Heart right ventricle (tissue), 16 donors: Measurements from ENCODE around the gene SLC2A9. TPM values are rescaled to one million over a fixed set of nuclear protein-coding genes. Genes with fewer than 3 reads are reported as not detected.

ENCODE experiments used
- ATAC-seq, 8 donors: fragments of 200-7000 bp; cut with Tn5 transposase; one replicate each; pipeline ENCODE4 v1.9.1; 2020; ENCODE audit warnings: mild to moderate bottlenecking in 8 of 8, moderate library complexity in 8 of 8, moderate number of reproducible peaks in 1 of 8
- DNase-seq, 2 donors: peaks; one replicate each; pipeline ENCODE4 v3.0.0-alpha.2; 2020
- H3K27ac ChIP-seq, 10 donors: fragments of 200-600 bp; sonication (generic) in 2 of 10; one replicate each; pipeline versions ENCODE4 v1.5.0 to v1.8.0; 2020 to 2022; ENCODE audit warnings: mild to moderate bottlenecking in 3 of 10
- H3K27me3 ChIP-seq, 7 donors: fragments of 200-600 bp; one replicate each; pipeline ENCODE4 v1.8.0; 2021 to 2022; ENCODE audit warnings: mild to moderate bottlenecking in 2 of 7
- H3K36me3 ChIP-seq, 9 donors: fragments of 200-600 bp; sonication (generic) in 1 of 9; one replicate each; pipeline versions ENCODE4 v1.5.0 to v1.8.0; 2020 to 2022; ENCODE audit warnings: mild to moderate bottlenecking in 2 of 9
- H3K4me1 ChIP-seq, 9 donors: fragments of 200-600 bp; sonication (generic) in 1 of 9; one replicate each; pipeline versions ENCODE4 v1.5.0 to v1.8.0; 2020 to 2022; ENCODE audit warnings: mild to moderate bottlenecking in 4 of 9
- H3K4me3 ChIP-seq, 10 donors: fragments of 200-600 bp; sonication (generic) in 2 of 10; one replicate each; pipeline versions ENCODE4 v1.5.0 to v1.8.0; 2020 to 2022; ENCODE audit warnings: mild to moderate bottlenecking in 7 of 10, moderate library complexity in 2 of 10
- H3K9me3 ChIP-seq, 11 donors: fragments of 200-600 bp in 10 of 11; sonication (generic) in 2 of 11; one replicate each; pipeline versions ENCODE4 v1.5.0 to v1.8.0; 2013 to 2022; ENCODE audit warnings: mild to moderate bottlenecking in 2 of 11, control low read depth in 1 of 11, moderate library complexity in 1 of 11
- WGBS, 2 donors: extraction: QIAGEN DNeasy Blood & Tissue Kit; methylation state at CpG; one replicate each; pipeline ENCODE4 v1.1.7; 2013; ENCODE audit warnings: inconsistent platforms in 1 of 2; 5-methylcytosine and 5-hydroxymethylcytosine counted together
- intact Hi-C, 10 donors: fragments of 100-400 bp; cut with DNase I; formaldehyde crosslinking; loops; one replicate each; pipeline versions ENCODE4 v1.11.1 to v1.14.2; 2022
- polyA plus RNA-seq, 2 donors: library from polyadenylated mRNA; stranded (reverse); fragments of 200-250 nt; gene quantifications; one replicate each; pipeline ENCODE4 v1.2.3, GENCODE V29; 2013
- total RNA-seq, 10 donors: library from RNA; stranded (reverse); fragmentation: NEBNext Ultra II Directional in 3 of 10; extraction: Animal tissue kit (Norgen Biotek cat#: 25700) in 3 of 10; gene quantifications; one replicate each; pipeline versions ENCODE4 v1.2.1 to v1.2.4, GENCODE V29; 2021 to 2023
- TF ChIP-seq, protein P1 (sequence below), 9 donors: fragments of 200-600 bp; sonication (generic) in 2 of 9; IDR thresholded peaks; one replicate each; pipeline versions ENCODE4 v1.5.0 to v1.8.0; 2021 to 2022; ENCODE audit warnings: antibody characterized with exemption in 9 of 9, mild to moderate bottlenecking in 5 of 9, moderate library complexity in 1 of 9
- donor health status: Arrhythmogenic right ventricular cardiomyopathy.
- donor health status: ischemic (EF 13 %, LVEDD 7.1; RV severe dilation, severe dysfunction).
- donor health status: healthy with polysubstance abuse.
- donor health status: DM: no; HTN: yes; CAD: no.
- donor health status: DM: no; HTN: no; CAD: no.
- donor health status: ischemic (EF 25% LVEDD 6.9; RV normal size, moderate dysfunction).
- donor health status: ischemic (EF 25% LVEDD 5.7; RV mildly dilated, moderate dysfunction).
- donor health status: healthy.
- donor health status: DM: yes; HTN: yes; CAD: no.
- donor health status: Ischemic cardiomyopathy.
- donor health status: ischemic (EF 35%, LVEDD 5.7; RV mildly dilated, moderate dysfunction).
- donor health status: nonischemic (EF 11% LVEDD 7.7; RV severe dilation, severe dysfunction).
- donor health status: DM: yes; HTN: yes; CAD: no.
- donor health status: PGD.
- donor health status: ischemic (EF 29% LVEDD 5.4; RV normal size, mild dysfunction).
- donor health status: nonischemic (EF 23%, LVEDD 6.1; RV moderate dilation, normal function).

The SLC2A9 gene
- total and polyA plus RNA-seq, 12 donors, result 3.1 to 10.9 (median 5.5) TPM

DNA sequence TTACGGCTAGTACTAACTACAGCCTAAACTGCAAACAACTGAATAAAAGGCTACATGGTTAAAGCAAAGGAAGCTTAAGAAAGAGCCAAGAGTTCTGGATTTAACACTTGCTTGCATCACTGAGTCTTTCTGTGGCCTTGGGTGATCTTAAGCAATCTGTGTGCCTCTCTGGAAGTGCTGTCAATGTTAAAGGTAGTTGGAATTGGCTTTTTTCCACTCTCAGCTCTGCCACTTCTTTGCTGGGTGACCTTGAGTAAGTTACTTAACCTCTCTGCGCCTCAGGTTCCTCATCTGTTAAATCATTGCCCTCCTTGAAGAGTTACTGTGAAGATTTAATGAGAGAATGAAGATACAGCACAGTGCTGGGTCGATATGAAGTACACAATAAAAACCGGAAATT, 15.7 kb downstream of the SLC2A9 start:
- intact Hi-C loops, result loop anchor here in 2 of 10 donors (5.0 to 10.0 kb wide), 2 partner anchors 91 to 108 kb away; no protein-coding TSS in a partner anchor
- 73 to 78% methylated on average over 4 of the region's 4 CpGs for WGBS, 2 donors
- H3K36me3 ChIP-seq, result no peaks in the 10 kb centered on the region

GRCh38 chr4:10003666-10004065, 17.6 kb downstream of the SLC2A9 start:
- Histone ChIP-seq H3K36me3 (no peaks in the 10 kb centered on the region), H3K4me3 (no peak overlapping the region), H3K9me3 (no peaks in the 10 kb centered on the region), H3K4me1 (peaks cover 4 to 44% (median 36%) of the 10 kb centered on the region in 9 donors), H3K27ac (no peak overlapping the region), H3K27me3 (no peaks in the 10 kb centered on the region)
- ATAC-seq (no peak), DNase-seq (no peak)
- 92 to 93% methylated on average over 2 of the region's 2 CpGs for WGBS, 2 donors
- TF ChIP-seq, protein P1, sequence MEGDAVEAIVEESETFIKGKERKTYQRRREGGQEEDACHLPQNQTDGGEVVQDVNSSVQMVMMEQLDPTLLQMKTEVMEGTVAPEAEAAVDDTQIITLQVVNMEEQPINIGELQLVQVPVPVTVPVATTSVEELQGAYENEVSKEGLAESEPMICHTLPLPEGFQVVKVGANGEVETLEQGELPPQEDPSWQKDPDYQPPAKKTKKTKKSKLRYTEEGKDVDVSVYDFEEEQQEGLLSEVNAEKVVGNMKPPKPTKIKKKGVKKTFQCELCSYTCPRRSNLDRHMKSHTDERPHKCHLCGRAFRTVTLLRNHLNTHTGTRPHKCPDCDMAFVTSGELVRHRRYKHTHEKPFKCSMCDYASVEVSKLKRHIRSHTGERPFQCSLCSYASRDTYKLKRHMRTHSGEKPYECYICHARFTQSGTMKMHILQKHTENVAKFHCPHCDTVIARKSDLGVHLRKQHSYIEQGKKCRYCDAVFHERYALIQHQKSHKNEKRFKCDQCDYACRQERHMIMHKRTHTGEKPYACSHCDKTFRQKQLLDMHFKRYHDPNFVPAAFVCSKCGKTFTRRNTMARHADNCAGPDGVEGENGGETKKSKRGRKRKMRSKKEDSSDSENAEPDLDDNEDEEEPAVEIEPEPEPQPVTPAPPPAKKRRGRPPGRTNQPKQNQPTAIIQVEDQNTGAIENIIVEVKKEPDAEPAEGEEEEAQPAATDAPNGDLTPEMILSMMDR (IDR thresholded peaks at IDR 0.05), result no peak
- intact Hi-C loops, result loop anchor here in 2 of 10 donors (5.0 to 10.0 kb wide), 2 partner anchors 89 to 236 kb away; no protein-coding TSS in a partner anchor

More for the DNA sequence above, 15.7 kb downstream of the SLC2A9 start:
- Histone ChIP-seq H3K4me1 (peaks cover 4 to 57% (median 40%) of the 10 kb centered on the region in 9 donors), H3K27me3 (no peaks in the 10 kb centered on the region), H3K27ac (peak overlapping the region in 8 of 10 donors; percentile 1 to 76 (median 38)), H3K4me3 (no peak overlapping the region), H3K9me3 (no peaks in the 10 kb centered on the region)
- DNase-seq (no peak), ATAC-seq (no peak)
- TF ChIP-seq, protein P1 (IDR thresholded peaks at IDR 0.05), result no peak

DNA sequence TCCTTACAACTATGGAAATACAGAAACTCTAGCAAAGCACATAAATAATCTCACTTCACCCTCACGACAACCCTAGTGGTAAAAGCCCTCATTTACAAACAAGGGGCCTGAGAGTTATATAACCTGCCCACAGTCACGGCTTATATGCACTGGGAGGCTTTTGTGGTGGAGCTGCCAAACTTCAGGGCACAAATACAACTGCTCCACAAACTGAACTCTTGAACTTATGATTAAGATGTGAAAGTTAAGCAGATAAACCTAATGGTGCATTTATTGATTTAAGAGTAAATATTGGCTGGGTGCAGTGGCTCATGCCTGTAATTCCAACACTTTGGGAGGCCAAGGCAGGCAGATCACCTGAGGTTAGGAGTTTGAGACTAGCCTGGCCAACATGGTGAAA, 19.0 kb downstream of the SLC2A9 start:
- H3K4me1 ChIP-seq, result peaks cover 4 to 30% (median 22%) of the 10 kb centered on the region in 9 donors
- no peaks in the 10 kb centered on the region for H3K36me3 ChIP-seq
- 88 to 91% methylated on average over 2 of the region's 2 CpGs for WGBS, 2 donors
- TF ChIP-seq, protein P1 (IDR thresholded peaks at IDR 0.05), result no peak
- ATAC-seq (no peak), DNase-seq (no peak)
- H3K9me3 ChIP-seq, result no peaks in the 10 kb centered on the region
- H3K27ac ChIP-seq, result no peak overlapping the region
- intact Hi-C loops, result loop anchor here in 2 of 10 donors (5.0 to 10.0 kb wide), 2 partner anchors 87 to 235 kb away; no protein-coding TSS in a partner anchor
- H3K27me3 ChIP-seq, result no peaks in the 10 kb centered on the region
- H3K4me3 ChIP-seq, result no peak overlapping the region

DNA sequence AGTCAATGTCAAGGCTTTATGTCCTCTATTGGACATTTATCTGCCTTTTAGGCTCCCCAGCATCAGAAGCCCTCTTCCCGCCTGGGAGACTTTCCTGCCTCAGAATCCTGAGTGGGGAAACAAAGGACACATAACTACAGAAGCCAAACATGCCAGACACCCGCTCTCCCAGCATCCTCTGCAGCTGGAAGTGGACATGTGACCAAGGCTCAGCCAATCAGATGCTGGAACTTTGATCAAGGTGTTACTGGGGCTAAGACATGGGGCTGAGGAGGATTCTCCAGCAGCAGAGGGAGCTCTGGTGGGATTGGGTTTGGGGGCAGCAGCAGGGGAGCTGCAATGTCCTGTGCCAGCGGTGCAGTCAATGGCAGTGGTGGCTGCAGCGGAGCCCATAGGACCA, 19.5 kb downstream of the SLC2A9 start:
- no peaks in the 10 kb centered on the region for H3K9me3 ChIP-seq
- 97 to 98% methylated on average over 4 of the region's 4 CpGs for WGBS, 2 donors
- intact Hi-C loops, result loop anchor here in 2 of 10 donors (5.0 to 10.0 kb wide), 2 partner anchors 87 to 234 kb away; no protein-coding TSS in a partner anchor
- TF ChIP-seq, protein P1 (IDR thresholded peaks at IDR 0.05), result no peak
- H3K36me3 ChIP-seq, result no peaks in the 10 kb centered on the region
- no peak overlapping the region for H3K4me3 ChIP-seq
- DNase-seq (no peak), ATAC-seq (no peak)
- no peak overlapping the region for H3K27ac ChIP-seq
- peaks cover 4 to 25% (median 17%) of the 10 kb centered on the region in 9 donors for H3K4me1 ChIP-seq
- no peaks in the 10 kb centered on the region for H3K27me3 ChIP-seq
